ENCODE measurements around the gene ASXL3. TPM values are rescaled to one million over a fixed set of nuclear protein-coding genes. Genes with fewer than 3 reads are reported as not detected.

Gene ASXL3
- total and polyA plus RNA-seq, 2 donors from 2014 or later, result 0.71 to 10.4 TPM

DNA sequence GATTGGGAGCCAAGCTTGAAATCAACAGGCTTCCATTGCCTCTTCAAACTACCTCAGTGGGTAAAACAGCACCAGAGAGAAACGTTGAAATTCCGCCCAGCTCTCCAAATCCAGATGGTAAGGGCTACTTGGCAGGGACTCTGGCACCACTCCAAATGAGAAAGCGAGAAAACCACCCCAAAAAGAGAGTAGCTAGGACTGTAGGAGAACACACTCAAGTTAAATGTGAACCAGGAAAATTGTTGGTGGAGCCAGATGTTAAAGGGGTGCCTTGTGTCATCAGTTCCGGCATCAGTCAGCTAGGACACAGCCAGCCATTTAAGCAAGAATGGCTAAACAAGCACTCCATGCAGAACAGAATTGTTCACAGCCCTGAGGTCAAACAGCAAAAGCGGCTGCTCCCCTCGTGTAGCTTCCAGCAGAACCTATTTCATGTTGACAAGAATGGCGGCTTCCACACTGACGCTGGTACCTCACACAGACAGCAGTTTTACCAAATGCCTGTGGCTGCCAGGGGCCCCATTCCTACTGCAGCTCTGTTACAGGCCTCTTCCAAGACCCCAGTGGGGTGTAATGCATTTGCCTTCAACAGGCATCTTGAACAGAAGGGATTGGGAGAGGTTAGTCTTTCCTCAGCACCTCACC, 167.3 kb downstream of the ASXL3 start:
- DNase-seq (no peak), FAIRE-seq (no peak)
- Histone ChIP-seq H3K27me3 (ENCODE audit: control insufficient read depth, insufficient read depth, low read length) (no peaks in the 10 kb centered on the region), H3K27ac (ENCODE audit: low read depth in 2 of 2, low read length in 2 of 2) (no peak overlapping the region), H3K9me3 (ENCODE audit: control insufficient read depth in 2 of 3, insufficient read depth in 1 of 3, low read length in 3 of 3) (no peaks in the 10 kb centered on the region), H3K4me1 (ENCODE audit: control insufficient read depth in 2 of 3, insufficient read depth in 2 of 3, low read depth in 1 of 3, low read length in 3 of 3) (no peaks in the 10 kb centered on the region), H3K4me3 (ENCODE audit: low read length in 3 of 3) (no peak overlapping the region), H3K9ac (ENCODE audit: low read length in 3 of 3) (no peak overlapping the region), H3K36me3 (ENCODE audit: control insufficient read depth in 2 of 3, insufficient read depth in 3 of 3, low read length in 3 of 3) (peaks cover 0 to 9% (median 7%) of the 10 kb centered on the region in 3 donors)
- TF ChIP-seq CTCF (IDR thresholded peaks at IDR 0.05; ENCODE audit: borderline replicate concordance, extremely low read depth, insufficient read depth), result no peak
- intact Hi-C loops (cut with DNase I), result no loop called here

DNA sequence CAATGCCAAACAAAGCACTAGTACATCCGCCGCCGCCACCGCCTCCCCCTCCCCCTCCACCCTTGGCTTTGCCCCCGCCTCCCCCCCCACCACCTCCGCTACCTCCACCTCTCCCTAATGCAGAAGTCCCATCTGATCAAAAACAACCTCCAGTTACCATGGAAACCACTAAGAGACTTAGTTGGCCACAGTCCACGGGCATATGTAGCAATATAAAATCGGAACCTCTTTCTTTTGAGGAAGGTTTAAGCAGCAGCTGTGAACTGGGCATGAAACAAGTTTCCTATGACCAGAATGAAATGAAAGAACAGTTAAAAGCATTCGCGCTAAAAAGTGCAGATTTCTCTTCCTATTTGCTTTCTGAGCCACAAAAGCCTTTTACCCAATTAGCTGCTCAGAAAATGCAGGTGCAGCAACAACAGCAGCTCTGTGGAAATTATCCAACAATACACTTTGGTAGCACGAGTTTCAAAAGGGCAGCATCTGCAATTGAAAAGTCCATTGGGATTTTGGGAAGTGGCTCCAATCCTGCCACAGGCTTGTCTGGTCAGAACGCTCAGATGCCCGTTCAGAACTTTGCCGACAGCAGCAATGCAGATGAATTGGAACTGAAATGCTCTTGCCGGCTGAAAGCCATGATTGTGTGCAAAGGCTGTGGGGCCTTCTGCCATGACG, 168.0 kb downstream of the ASXL3 start:
- intact Hi-C loops (cut with DNase I), result no loop called here
- Histone ChIP-seq H3K4me1 (ENCODE audit: control insufficient read depth in 2 of 3, insufficient read depth in 2 of 3, low read depth in 1 of 3, low read length in 3 of 3) (no peaks in the 10 kb centered on the region), H3K4me3 (ENCODE audit: low read length in 3 of 3) (no peak overlapping the region), H3K9me3 (ENCODE audit: control insufficient read depth in 2 of 3, insufficient read depth in 1 of 3, low read length in 3 of 3) (no peaks in the 10 kb centered on the region), H3K36me3 (ENCODE audit: control insufficient read depth in 2 of 3, insufficient read depth in 3 of 3, low read length in 3 of 3) (peaks cover 0 to 9% (median 7%) of the 10 kb centered on the region in 3 donors), H3K27me3 (ENCODE audit: control insufficient read depth, insufficient read depth, low read length) (no peaks in the 10 kb centered on the region), H3K27ac (ENCODE audit: low read depth in 2 of 2, low read length in 2 of 2) (no peak overlapping the region), H3K9ac (ENCODE audit: low read length in 3 of 3) (no peak overlapping the region)
- no peak for TF ChIP-seq CTCF (IDR thresholded peaks at IDR 0.05; ENCODE audit: borderline replicate concordance, extremely low read depth, insufficient read depth)
- FAIRE-seq, result no peak
- DNase-seq, result no peak

- DNase-seq (no peak), FAIRE-seq (no peak)
- H3K27ac ChIP-seq (ENCODE audit: low read depth in 2 of 2, low read length in 2 of 2), result no peak overlapping the region
- H3K27me3 ChIP-seq (ENCODE audit: control insufficient read depth, insufficient read depth, low read length), result no peaks in the 10 kb centered on the region
- intact Hi-C loops (cut with DNase I), result no loop called here
- H3K9ac ChIP-seq (ENCODE audit: low read length in 3 of 3), result no peak overlapping the region
- H3K4me3 ChIP-seq (ENCODE audit: low read length in 3 of 3), result no peak overlapping the region
- no peaks in the 10 kb centered on the region for H3K4me1 ChIP-seq (ENCODE audit: control insufficient read depth in 2 of 3, insufficient read depth in 2 of 3, low read depth in 1 of 3, low read length in 3 of 3)
- H3K9me3 ChIP-seq (ENCODE audit: control insufficient read depth in 2 of 3, insufficient read depth in 1 of 3, low read length in 3 of 3), result no peaks in the 10 kb centered on the region
- TF ChIP-seq CTCF (IDR thresholded peaks at IDR 0.05; ENCODE audit: borderline replicate concordance, extremely low read depth, insufficient read depth), result no peak
- peaks cover 0 to under 1% (median 0%) of the 10 kb centered on the region in 3 donors for H3K36me3 ChIP-seq (ENCODE audit: control insufficient read depth in 2 of 3, insufficient read depth in 3 of 3, low read length in 3 of 3)
Measured at GRCh38 chr18:33749834-33750233, 171.8 kb downstream of the ASXL3 start.

Data from kidney (tissue), 14 donors.